Endothelial cell (in vitro differentiated cells): ENCODE data around the gene SLC25A47. TPM values are rescaled to one million over a fixed set of nuclear protein-coding genes. Genes with fewer than 3 reads are reported as not detected.
A peak's percentile ranks its signal among the peaks of the same experiment; 100 is the strongest.

Experiments used
- DNase-seq: peaks from one replicate; pipeline ENCODE4 v3.0.0; 2021; ENCODE audit warnings: low spot score
- H3K27ac Mint-ChIP-seq: one replicate; pipeline ENCODE4 v1.8.0; 2021; ENCODE audit warnings: mixed read lengths, inconsistent platforms; ENCODE audit not compliant: unreplicated experiment
- H3K27me3 Mint-ChIP-seq: one replicate; pipeline ENCODE4 v1.8.0; 2021; ENCODE audit warnings: mild to moderate bottlenecking, moderate library complexity, mixed read lengths, inconsistent platforms; ENCODE audit not compliant: unreplicated experiment
- H3K36me3 Mint-ChIP-seq: one replicate; pipeline ENCODE4 v1.8.0; 2021; ENCODE audit warnings: mild to moderate bottlenecking, low read depth, mixed read lengths, inconsistent platforms; ENCODE audit not compliant: unreplicated experiment
- H3K4me1 Mint-ChIP-seq: one replicate; pipeline ENCODE4 v1.8.0; 2021; ENCODE audit warnings: mild to moderate bottlenecking, mixed read lengths, inconsistent platforms; ENCODE audit not compliant: unreplicated experiment
- H3K4me3 Mint-ChIP-seq: one replicate; pipeline ENCODE4 v1.8.0; 2021; ENCODE audit warnings: mild to moderate bottlenecking, mixed read lengths, inconsistent platforms; ENCODE audit not compliant: unreplicated experiment
- H3K9me3 Mint-ChIP-seq: one replicate; pipeline ENCODE4 v1.8.0; 2021; ENCODE audit warnings: mixed read lengths, inconsistent platforms; ENCODE audit not compliant: unreplicated experiment
- CTCF ChIP-seq: fragments of 200-600 bp; sonication (generic); IDR thresholded peaks from one replicate; pipeline ENCODE4 v1.5.0; 2021; ENCODE audit warnings: antibody characterized with exemption; ENCODE audit not compliant: unreplicated experiment
- microRNA-seq: library from miRNA; unstranded; fragments of <30 nt; microRNA quantifications from one replicate; pipeline ENCODE4, GENCODE V29; 2020; ENCODE audit not compliant: unreplicated experiment
- total RNA-seq: library from RNA; stranded (reverse); fragmentation: NEBNext Ultra II Directional; extraction: Animal tissue kit (Norgen Biotek cat#: 25700); gene quantifications from one replicate; pipeline ENCODE4 v1.2.1, GENCODE V29; 2021; ENCODE audit not compliant: unreplicated experiment

SLC25A47 gene
- total RNA-seq, 1 donor from 2014 or later: not detected

- DNase-seq: peak; percentile 28
- H3K27ac Mint-ChIP-seq: peak overlapping the region; percentile 100
- H3K9me3 Mint-ChIP-seq: peaks cover 3% of the 10 kb centered on the region
- TF ChIP-seq CTCF: no peak
- peak overlapping the region; percentile 97 for H3K4me3 Mint-ChIP-seq
- peaks cover 13% of the 10 kb centered on the region for H3K36me3 Mint-ChIP-seq
- H3K27me3 Mint-ChIP-seq: peaks cover 8% of the 10 kb centered on the region
- H3K4me1 Mint-ChIP-seq: peaks cover 49% of the 10 kb centered on the region
Measured at GRCh38 chr14:100375266-100375962, 52.3 kb downstream of the SLC25A47 start.

- H3K9me3 Mint-ChIP-seq: peaks cover 3% of the 10 kb centered on the region
- peak within 1 kb of the TSS; percentile 97 for H3K4me3 Mint-ChIP-seq
- peaks cover 13% of the 10 kb centered on the region for H3K36me3 Mint-ChIP-seq
- H3K27ac Mint-ChIP-seq: peak within 1 kb of the TSS; percentile 100
- peak; percentile 97 for DNase-seq
- no peak for TF ChIP-seq CTCF
- peaks cover 8% of the 10 kb centered on the region for H3K27me3 Mint-ChIP-seq
- peaks cover 49% of the 10 kb centered on the region for H3K4me1 Mint-ChIP-seq
Measured at GRCh38 chr14:100375963-100376735, 53.0 kb downstream of the SLC25A47 start, which contains the start of gene WDR25. Gene WDR25 (plus strand): TSS chr14:100376485.

GRCh38 chr14:100376751-100377171, 53.6 kb downstream of the SLC25A47 start:
- no peak for TF ChIP-seq CTCF
- Mint-ChIP-seq H3K27ac (peak overlapping the region; percentile 100), H3K4me3 (peak overlapping the region; percentile 97), H3K27me3 (peaks cover 10% of the 10 kb centered on the region), H3K4me1 (peaks cover 46% of the 10 kb centered on the region), H3K36me3 (peaks cover 13% of the 10 kb centered on the region), H3K9me3 (peaks cover 2% of the 10 kb centered on the region)
- peak; percentile 40 for DNase-seq

Small RNA genes within 50 kb of the gene (microRNA-seq; reads per million reads assigned to microRNA genes)
- gene MIR345 (1,014 reads per million, percentile 93 among the genes with 10 or more reads in this experiment), gene MIR6764 (0.83 reads per million, percentile 7 among the genes with 10 or more reads in this experiment)

Other genes with a start within 250 kb of the SLC25A47 start
- gene DEGS2, start 163.7 kb upstream of the SLC25A47 start, total RNA-seq: not detected
- gene YY1, start 84.2 kb upstream of the SLC25A47 start, total RNA-seq: 81.7 TPM
- gene SLC25A29, start 16.9 kb upstream of the SLC25A47 start, total RNA-seq: 165 TPM
- gene WDR25, start 53.1 kb downstream of the SLC25A47 start, total RNA-seq: 14.2 TPM